Ishikawa (cell line): ENCODE data around the gene SPRING1.

Experiments used
- CEBPB ChIP-seq: IDR thresholded peaks from 2 replicates; pipeline ENCODE4 v1.6.1; 2012
- CREB1 ChIP-seq: IDR thresholded peaks from 2 replicates; pipeline ENCODE4 v1.6.1; 2012; ENCODE audit warnings: low read depth
- EGR1 ChIP-seq: IDR thresholded peaks from 2 replicates; pipeline ENCODE4 v1.6.1; 2012
- EP300 ChIP-seq: IDR thresholded peaks from 2 replicates; pipeline ENCODE4 v1.6.1; 2012; ENCODE audit warnings: borderline replicate concordance
- MAX ChIP-seq: IDR thresholded peaks from 2 replicates; pipeline ENCODE4 v1.6.1; 2012
- NFIC ChIP-seq: IDR thresholded peaks from 2 replicates; pipeline ENCODE4 v1.6.1; 2012
- REST ChIP-seq: IDR thresholded peaks from 2 replicates; pipeline ENCODE4 v1.6.1; 2012; ENCODE audit warnings: low read depth, mild to moderate bottlenecking
- TAF1 ChIP-seq: IDR thresholded peaks from 2 replicates; pipeline ENCODE4 v1.6.1; 2012; ENCODE audit warnings: low read depth, mild to moderate bottlenecking
- TEAD4 ChIP-seq: IDR thresholded peaks from 2 replicates; pipeline ENCODE4 v1.6.1; 2012
- YY1 ChIP-seq: IDR thresholded peaks from 2 replicates; pipeline ENCODE4 v1.6.1; 2012; ENCODE audit warnings: low read depth

GRCh38 chr12:116766746-116767145 lies 28.9 kb upstream of the SPRING1 start:
- TF ChIP-seq CREB1: no peak
- no peak for TF ChIP-seq CEBPB
- no peak for TF ChIP-seq TEAD4
- TF ChIP-seq REST: no peak
- TF ChIP-seq EP300: no peak
- no peak for TF ChIP-seq YY1
- TF ChIP-seq NFIC: no peak
- TF ChIP-seq TAF1: no peak
- no peak for TF ChIP-seq MAX
- TF ChIP-seq EGR1: no peak
